Measurements from ENCODE around the gene TAS1R2.

The TAS1R2 gene

DNA sequence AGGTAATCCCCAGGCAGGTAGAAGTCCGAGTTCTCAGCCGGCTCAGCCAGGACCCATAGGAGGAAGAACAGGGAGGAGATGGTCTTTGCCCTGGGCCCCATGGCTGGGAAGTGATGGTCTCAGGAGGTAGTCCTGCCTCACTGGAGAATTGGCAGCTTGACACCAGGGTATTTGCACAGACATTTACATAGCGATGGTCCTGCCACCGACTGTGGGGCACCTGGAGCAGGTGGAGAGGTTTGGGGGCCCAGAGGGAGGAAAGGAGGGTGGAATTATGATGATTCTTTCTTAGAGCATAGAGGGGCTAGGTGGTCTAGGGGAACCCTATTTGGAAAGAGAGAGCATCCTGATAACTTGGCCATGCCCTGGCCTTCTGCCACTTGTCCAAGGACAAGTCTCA, at the start of gene TAS1R2:
TAS1R2 (minus strand) TSS at position 101 of the 400 bp plus-strand sequence; CDS start at position 101, 0 bp downstream.
- Histone ChIP-seq H3K9me3 (ENCODE audit: control insufficient read depth in 1 of 2, low read length in 2 of 2) (no peaks in the 10 kb centered on the region), H3K4me3 (ENCODE audit: low read depth in 1 of 2, low read length in 2 of 2) (no peak within 1 kb of the TSS), H3K27me3 (ENCODE audit: low read depth, low read length) (no peaks in the 10 kb centered on the region), H3K4me1 (ENCODE audit: control insufficient read depth in 1 of 2, insufficient read depth in 2 of 2, low read length in 2 of 2) (no peaks in the 10 kb centered on the region), H3K36me3 (ENCODE audit: control insufficient read depth in 1 of 2, insufficient read depth in 2 of 2, low read length in 2 of 2) (no peaks in the 10 kb centered on the region), H3K27ac (ENCODE audit: low read length) (no peak within 1 kb of the TSS)

DNA sequence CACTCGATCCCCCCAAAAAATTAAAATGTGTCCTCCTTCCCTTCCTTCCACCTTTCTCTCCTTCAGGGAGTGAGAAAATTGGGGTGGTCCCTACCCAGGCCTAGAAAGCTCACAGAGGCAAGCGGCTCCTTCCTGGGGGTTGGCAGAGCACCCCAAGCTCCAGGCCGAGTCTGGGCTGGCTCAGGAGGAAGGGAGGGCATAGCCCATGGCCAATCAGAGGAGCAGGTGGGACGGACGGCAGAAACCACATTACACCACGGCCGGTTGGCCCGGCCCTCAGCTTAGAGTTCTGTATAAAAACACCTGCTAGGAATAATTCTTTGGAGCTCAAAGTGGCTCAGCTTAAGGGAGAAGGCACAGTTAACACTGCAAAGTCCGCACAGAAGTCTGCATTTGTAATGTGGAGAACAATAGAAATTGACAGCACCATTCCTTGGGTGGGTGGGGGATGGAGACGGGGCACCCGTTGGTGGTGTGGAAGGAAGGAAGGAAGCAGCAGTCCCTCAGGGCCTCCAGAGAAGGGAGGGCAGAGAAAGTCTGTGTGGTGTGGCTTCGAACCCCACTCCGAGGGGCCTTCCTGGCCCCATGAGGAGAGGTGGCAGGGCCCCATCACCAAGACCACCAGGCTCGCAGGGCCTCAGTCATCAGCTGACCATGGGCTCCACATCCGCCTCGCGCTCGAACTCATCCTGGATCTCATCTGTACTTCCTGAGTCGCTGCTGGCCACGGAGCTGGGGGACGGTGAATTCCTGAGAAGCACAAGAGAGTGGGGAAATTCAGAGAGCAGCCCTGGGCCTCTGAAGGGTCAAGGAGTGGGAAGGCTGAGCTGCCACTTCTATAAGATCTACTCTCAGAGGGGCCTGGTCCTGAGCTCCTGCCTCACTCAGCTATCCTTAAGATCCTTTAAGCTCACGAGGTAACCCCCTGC, 48.7 kb upstream of the TAS1R2 start:
- no peaks in the 10 kb centered on the region for H3K27me3 ChIP-seq (ENCODE audit: low read depth, low read length)
- H3K27ac ChIP-seq (ENCODE audit: low read length): no peak overlapping the region
- H3K36me3 ChIP-seq (ENCODE audit: control insufficient read depth in 1 of 2, insufficient read depth in 2 of 2, low read length in 2 of 2): peaks cover 17 to 27% of the 10 kb centered on the region in 2 donors
- peaks cover 4 to 27% of the 10 kb centered on the region in 2 donors for H3K4me1 ChIP-seq (ENCODE audit: control insufficient read depth in 1 of 2, insufficient read depth in 2 of 2, low read length in 2 of 2)
- no peaks in the 10 kb centered on the region for H3K9me3 ChIP-seq (ENCODE audit: control insufficient read depth in 1 of 2, low read length in 2 of 2)
- peak overlapping the region in 1 of 2 donors; percentile 28 for H3K4me3 ChIP-seq (ENCODE audit: low read depth in 1 of 2, low read length in 2 of 2)

DNA sequence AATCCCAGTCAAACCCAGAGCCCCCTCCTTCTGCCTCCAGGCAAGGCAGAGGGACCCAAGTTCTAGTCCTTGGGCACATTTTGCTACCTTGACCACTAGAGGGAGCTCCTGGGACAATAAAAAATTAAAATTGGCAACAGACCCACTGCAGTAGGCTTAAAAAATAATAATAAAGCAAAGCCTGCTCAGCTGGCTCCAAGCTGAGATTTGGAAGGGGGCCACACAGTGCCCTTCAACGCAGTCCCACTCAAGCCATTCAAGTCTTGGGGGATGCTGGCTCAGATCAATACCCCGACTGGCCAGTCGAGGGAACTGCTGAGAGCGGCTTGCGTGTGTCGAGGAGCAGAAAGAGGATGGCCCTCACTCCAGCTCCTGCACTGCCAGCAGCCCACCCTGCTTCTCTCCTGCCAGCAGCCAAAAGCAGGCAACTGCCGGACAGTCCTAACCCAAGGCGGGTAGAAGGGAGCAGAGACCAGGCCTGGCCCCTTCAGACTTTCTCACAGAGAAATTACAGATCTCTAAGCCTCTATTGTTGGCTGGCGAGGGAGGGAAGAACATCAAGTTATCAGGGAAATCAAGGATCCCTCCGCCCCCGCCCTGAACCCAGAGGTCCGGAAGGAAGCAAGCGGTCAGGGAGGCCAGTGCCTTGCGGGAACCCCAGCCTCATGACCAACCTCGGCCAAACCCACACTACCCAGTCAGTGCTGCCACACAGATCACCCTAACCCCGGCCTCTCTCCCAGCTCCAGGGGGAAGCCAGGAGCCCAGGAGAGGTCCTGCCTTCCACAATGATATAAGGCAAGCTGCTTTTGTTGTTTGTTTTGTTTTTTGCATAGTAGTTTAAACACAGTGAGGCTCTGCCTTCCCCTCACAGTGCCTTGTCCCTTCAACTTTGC, 47.8 kb upstream of the TAS1R2 start:
- Histone ChIP-seq H3K4me1 (ENCODE audit: control insufficient read depth in 1 of 2, insufficient read depth in 2 of 2, low read length in 2 of 2) (peaks cover 4 to 23% of the 10 kb centered on the region in 2 donors), H3K4me3 (ENCODE audit: low read depth in 1 of 2, low read length in 2 of 2) (peak overlapping the region in 1 of 2 donors; percentile 28), H3K36me3 (ENCODE audit: control insufficient read depth in 1 of 2, insufficient read depth in 2 of 2, low read length in 2 of 2) (peaks cover 17 to 27% of the 10 kb centered on the region in 2 donors), H3K27ac (ENCODE audit: low read length) (no peak overlapping the region), H3K9me3 (ENCODE audit: control insufficient read depth in 1 of 2, low read length in 2 of 2) (no peaks in the 10 kb centered on the region), H3K27me3 (ENCODE audit: low read depth, low read length) (no peaks in the 10 kb centered on the region)

DNA sequence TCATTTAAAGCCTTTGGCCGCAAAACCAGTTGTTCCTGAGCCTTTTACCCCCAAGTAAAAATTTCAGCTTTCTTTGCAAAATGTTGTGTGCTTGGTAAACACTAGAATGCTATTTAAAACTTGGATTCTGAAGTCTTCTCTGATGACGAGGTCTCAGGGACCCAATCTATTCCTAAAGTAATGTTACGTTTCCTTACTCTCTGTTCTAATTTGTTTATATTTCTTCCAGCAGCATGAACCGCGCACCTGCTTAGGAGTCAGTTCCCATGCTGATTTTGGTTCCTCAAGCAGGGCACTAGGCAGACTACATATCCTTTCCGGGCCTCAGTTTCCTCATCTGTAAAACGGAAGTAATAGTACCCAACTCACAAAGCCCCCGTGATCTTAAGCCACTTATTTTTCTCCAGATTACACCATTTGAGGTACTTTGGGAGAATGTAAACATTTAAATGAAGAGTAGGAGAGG, 43.9 kb upstream of the TAS1R2 start:
- peaks cover 4 to 29% of the 10 kb centered on the region in 2 donors for H3K4me1 ChIP-seq (ENCODE audit: control insufficient read depth in 1 of 2, insufficient read depth in 2 of 2, low read length in 2 of 2)
- H3K9me3 ChIP-seq (ENCODE audit: control insufficient read depth in 1 of 2, low read length in 2 of 2): no peaks in the 10 kb centered on the region
- peak overlapping the region; percentile 75 to 79 for H3K4me3 ChIP-seq (ENCODE audit: low read depth in 1 of 2, low read length in 2 of 2)
- H3K27ac ChIP-seq (ENCODE audit: low read length): peak overlapping the region; percentile 89
- H3K36me3 ChIP-seq (ENCODE audit: control insufficient read depth in 1 of 2, insufficient read depth in 2 of 2, low read length in 2 of 2): no peaks in the 10 kb centered on the region
- no peaks in the 10 kb centered on the region for H3K27me3 ChIP-seq (ENCODE audit: low read depth, low read length)

DNA sequence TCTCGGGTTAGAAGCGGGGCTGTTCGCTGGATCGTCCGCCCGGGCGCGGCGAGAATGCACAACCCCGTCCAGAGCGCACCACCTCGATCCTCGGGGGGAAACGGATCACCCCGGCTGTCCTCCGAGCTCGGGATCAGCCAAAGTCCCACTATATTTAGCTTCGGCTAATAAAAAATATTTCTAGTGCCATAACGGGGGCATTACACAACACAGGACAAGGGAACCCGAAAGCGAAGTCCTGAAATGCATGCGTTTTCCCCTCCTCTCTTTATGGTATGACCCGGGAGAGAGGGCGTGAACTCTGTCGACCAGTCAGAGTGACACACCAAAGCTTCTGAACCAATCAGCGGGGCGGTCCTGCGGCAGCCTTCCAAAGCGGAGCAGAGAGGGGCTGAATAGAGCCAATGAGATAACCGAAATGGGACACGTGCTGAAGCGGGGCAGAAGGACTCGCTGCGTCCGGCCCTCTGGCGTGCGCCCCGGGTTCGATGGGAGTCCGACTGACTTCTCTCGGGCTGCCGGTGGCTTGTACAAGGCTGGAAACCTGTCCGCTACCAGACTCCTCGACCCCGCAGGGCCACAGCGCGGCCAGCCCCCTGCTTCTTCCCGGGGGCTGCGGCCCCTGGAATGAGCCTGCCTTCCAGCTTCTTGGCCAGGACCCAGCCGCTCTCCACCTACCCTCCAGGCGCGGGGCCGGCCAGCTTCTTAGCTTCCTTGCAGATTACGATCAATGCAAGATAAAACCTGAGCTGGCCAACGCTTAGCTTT, 43.2 kb upstream of the TAS1R2 start, which contains the start of gene ALDH4A1:
ALDH4A1 (minus strand) TSS at position 33 of the 768 bp plus-strand sequence; CDS start at position 1, 32 bp downstream.
- H3K4me3 ChIP-seq (ENCODE audit: low read depth in 1 of 2, low read length in 2 of 2): peak within 1 kb of the TSS; percentile 75 to 79
- no peaks in the 10 kb centered on the region for H3K36me3 ChIP-seq (ENCODE audit: control insufficient read depth in 1 of 2, insufficient read depth in 2 of 2, low read length in 2 of 2)
- no peaks in the 10 kb centered on the region for H3K9me3 ChIP-seq (ENCODE audit: control insufficient read depth in 1 of 2, low read length in 2 of 2)
- H3K27ac ChIP-seq (ENCODE audit: low read length): peak within 1 kb of the TSS; percentile 89
- H3K4me1 ChIP-seq (ENCODE audit: control insufficient read depth in 1 of 2, insufficient read depth in 2 of 2, low read length in 2 of 2): peaks cover 4 to 24% of the 10 kb centered on the region in 2 donors
- no peaks in the 10 kb centered on the region for H3K27me3 ChIP-seq (ENCODE audit: low read depth, low read length)

DNA sequence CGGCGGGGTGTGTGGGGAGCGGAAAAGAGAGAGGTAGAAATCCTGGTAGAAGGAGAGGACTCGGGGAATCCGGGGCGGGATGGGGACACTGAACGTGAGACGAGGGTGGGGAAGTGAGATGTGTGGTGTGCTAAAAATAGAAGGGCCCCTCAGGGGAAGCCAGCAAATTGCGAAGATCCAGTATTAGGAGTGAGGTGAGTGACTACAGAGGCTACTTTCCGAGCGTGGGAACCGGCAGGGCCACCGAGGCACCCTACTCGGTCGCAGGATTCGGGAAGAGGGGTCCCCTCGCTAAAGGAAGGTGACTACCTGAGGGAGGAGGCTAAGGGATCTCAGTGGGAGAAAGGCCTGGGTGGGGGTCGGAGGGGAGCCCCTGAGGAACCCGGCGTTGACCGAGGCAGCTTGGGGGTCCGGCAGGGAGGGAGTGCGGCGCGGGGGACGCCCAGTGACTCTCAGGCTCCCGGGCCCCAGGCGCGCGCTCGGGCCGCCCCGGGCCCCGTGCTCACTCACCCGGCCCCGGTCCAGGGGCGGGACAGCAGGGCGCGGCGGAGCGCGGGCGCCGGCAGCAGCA, 42.6 kb upstream of the TAS1R2 start:
- no peaks in the 10 kb centered on the region for H3K9me3 ChIP-seq (ENCODE audit: control insufficient read depth in 1 of 2, low read length in 2 of 2)
- H3K27me3 ChIP-seq (ENCODE audit: low read depth, low read length): no peaks in the 10 kb centered on the region
- H3K4me3 ChIP-seq (ENCODE audit: low read depth in 1 of 2, low read length in 2 of 2): peak overlapping the region; percentile 75 to 79
- H3K27ac ChIP-seq (ENCODE audit: low read length): peak overlapping the region; percentile 89
- H3K4me1 ChIP-seq (ENCODE audit: control insufficient read depth in 1 of 2, insufficient read depth in 2 of 2, low read length in 2 of 2): peaks cover 4 to 17% of the 10 kb centered on the region in 2 donors
- H3K36me3 ChIP-seq (ENCODE audit: control insufficient read depth in 1 of 2, insufficient read depth in 2 of 2, low read length in 2 of 2): no peaks in the 10 kb centered on the region

DNA sequence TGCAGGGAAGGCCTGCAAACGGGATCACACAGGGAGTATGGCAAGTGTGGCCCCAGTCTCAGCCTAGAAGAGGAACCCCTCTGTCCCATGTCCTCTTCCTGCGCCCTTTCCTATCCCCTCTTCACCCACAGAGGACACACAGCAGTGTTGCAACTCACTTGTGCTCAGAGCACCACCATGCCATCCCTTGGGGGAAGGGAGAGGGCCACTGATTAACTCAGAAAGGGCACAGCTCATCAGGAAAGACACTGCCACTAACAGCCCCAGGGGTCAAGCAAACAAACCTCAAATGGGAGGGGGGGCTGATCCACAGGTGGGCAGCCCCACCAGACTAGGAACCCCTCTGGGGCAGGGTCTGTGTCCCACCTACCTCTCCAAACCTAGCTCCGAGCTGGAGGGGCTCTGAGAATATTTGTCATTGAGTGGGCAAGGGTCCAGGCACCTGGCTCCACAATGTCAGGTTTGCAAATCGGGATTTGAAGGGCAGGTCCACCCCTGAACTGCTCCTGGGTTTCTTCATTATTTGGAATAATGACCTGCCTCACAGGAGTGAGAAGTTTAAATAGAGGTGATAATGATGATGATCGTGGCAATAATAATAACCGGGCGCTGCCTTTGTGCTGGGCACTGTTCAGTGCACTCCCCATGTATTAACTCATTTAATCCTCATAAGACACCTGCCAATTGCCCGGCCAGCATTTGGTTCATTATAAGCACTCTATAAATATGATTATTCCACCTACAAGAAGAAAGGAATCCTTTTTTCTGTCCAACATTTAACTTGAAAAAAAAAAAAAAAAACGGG, 41.9 kb upstream of the TAS1R2 start:
- Histone ChIP-seq H3K36me3 (ENCODE audit: control insufficient read depth in 1 of 2, insufficient read depth in 2 of 2, low read length in 2 of 2) (no peaks in the 10 kb centered on the region), H3K27me3 (ENCODE audit: low read depth, low read length) (no peaks in the 10 kb centered on the region), H3K4me3 (ENCODE audit: low read depth in 1 of 2, low read length in 2 of 2) (peak overlapping the region; percentile 75 to 79), H3K9me3 (ENCODE audit: control insufficient read depth in 1 of 2, low read length in 2 of 2) (no peaks in the 10 kb centered on the region), H3K4me1 (ENCODE audit: control insufficient read depth in 1 of 2, insufficient read depth in 2 of 2, low read length in 2 of 2) (peaks cover 4 to 13% of the 10 kb centered on the region in 2 donors), H3K27ac (ENCODE audit: low read length) (no peak overlapping the region)

DNA sequence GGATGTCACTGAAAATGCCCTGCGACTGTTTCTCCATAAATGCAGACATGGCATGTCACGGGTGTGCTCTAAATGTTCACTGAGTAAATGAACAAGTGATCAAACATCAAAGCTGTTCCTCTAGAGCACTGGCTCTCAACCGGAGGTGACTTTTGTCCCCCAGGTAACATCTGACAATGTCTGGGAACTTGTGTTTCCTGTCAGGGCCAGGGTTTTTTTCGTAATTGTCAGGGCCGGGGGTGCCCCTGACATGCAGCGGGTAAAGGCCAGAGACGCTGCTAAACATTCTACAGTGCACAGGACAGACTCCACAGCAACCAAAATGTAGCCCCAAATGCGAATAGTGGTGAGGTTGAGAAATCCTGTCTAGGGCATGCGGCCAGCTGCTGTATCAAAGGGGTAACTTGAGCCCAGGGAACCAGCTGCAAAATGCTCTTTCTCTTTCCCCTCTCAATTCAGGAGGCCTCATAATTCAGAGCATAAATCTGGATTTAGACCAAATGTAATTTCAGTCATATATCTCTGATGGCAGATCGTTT, 40.9 kb upstream of the TAS1R2 start:
- Histone ChIP-seq H3K4me1 (ENCODE audit: control insufficient read depth in 1 of 2, insufficient read depth in 2 of 2, low read length in 2 of 2) (peaks cover 4 to 13% of the 10 kb centered on the region in 2 donors), H3K4me3 (ENCODE audit: low read depth in 1 of 2, low read length in 2 of 2) (no peak overlapping the region), H3K27me3 (ENCODE audit: low read depth, low read length) (no peaks in the 10 kb centered on the region), H3K27ac (ENCODE audit: low read length) (no peak overlapping the region), H3K36me3 (ENCODE audit: control insufficient read depth in 1 of 2, insufficient read depth in 2 of 2, low read length in 2 of 2) (no peaks in the 10 kb centered on the region), H3K9me3 (ENCODE audit: control insufficient read depth in 1 of 2, low read length in 2 of 2) (no peaks in the 10 kb centered on the region)

DNA sequence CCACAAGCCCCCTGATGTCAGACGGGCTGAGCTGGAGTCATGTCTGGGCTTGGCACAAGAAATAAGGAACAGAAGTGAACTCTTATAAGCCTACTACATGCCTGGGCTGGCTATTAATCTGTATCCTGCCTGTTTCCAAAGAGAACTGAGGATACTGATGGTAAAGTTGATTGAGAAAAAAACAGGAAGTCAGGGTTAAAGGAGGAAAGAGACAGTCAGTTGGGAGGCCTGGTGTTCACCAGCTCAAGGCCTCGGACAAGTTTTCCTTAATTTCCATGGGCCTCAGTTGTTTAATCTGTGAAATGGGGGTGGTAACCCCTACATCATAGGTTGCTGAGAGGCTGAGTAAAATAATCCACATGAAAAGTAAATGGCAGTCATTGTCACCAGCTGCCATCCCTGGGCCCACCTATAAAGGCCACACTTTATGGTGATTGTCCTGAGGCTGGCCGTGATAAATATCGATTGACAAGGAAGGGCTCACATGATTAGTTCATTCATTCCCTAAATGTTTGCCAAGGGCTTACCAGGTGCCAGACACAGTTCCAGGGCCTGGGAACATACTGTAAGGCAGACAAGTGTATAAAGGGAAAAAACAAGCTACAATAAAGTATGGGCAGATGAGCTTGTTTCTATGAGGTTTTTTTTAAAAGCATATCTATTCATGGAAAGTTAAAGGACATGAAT, 40.0 kb upstream of the TAS1R2 start:
- H3K27ac ChIP-seq (ENCODE audit: low read length): no peak overlapping the region
- H3K36me3 ChIP-seq (ENCODE audit: control insufficient read depth in 1 of 2, insufficient read depth in 2 of 2, low read length in 2 of 2): no peaks in the 10 kb centered on the region
- no peaks in the 10 kb centered on the region for H3K9me3 ChIP-seq (ENCODE audit: control insufficient read depth in 1 of 2, low read length in 2 of 2)
- H3K27me3 ChIP-seq (ENCODE audit: low read depth, low read length): no peaks in the 10 kb centered on the region
- H3K4me1 ChIP-seq (ENCODE audit: control insufficient read depth in 1 of 2, insufficient read depth in 2 of 2, low read length in 2 of 2): peaks cover 4 to 13% of the 10 kb centered on the region in 2 donors
- no peak overlapping the region for H3K4me3 ChIP-seq (ENCODE audit: low read depth in 1 of 2, low read length in 2 of 2)
